Panc1 (cell line): ENCODE data around the gene MYO1B. TPM values are rescaled to one million over a fixed set of nuclear protein-coding genes. Genes with fewer than 3 reads are reported as not detected.

Source experiments
- total RNA-seq: library from RNA; stranded (reverse); gene quantifications from one replicate; pipeline ENCODE4 v1.2.1, GENCODE V29; 2021; ENCODE audit not compliant: unreplicated experiment

The MYO1B gene
- total RNA-seq, 1 experiment from 2014 or later, result 51.5 TPM

Other genes with a start within 250 kb of the MYO1B start
- 73.4 TPM for gene STAT1, start 231.2 kb upstream of the MYO1B start, total RNA-seq
- gene STAT4, start 94.4 kb upstream of the MYO1B start, total RNA-seq, result 0.05 TPM